DOHH2 (cell line): Measurements from ENCODE around the gene SPN.
"Not testable (repeated sequence)": the region's sequence is repeated elsewhere in the genome, so short reads cannot be mapped to it uniquely, and the experiment has no call there.

Experiments used
- EZH2phosphoT487 ChIP-seq: fragments of 200-600 bp; sonication (generic); IDR thresholded peaks from 2 replicates; pipeline ENCODE4 v1.6.1; 2017; ENCODE audit warnings: borderline replicate concordance, mild to moderate bottlenecking, antibody characterized with exemption, low read length, moderate library complexity, mixed read lengths
- TF ChIP-seq, protein P1 (sequence below): fragments of 200-600 bp; sonication (generic); IDR thresholded peaks from one replicate; pipeline ENCODE4 v1.5.1; 2014; ENCODE audit warnings: antibody characterized with exemption, mild to moderate bottlenecking, low read depth, low read length; ENCODE audit not compliant: poor library complexity, severe bottlenecking

DNA sequence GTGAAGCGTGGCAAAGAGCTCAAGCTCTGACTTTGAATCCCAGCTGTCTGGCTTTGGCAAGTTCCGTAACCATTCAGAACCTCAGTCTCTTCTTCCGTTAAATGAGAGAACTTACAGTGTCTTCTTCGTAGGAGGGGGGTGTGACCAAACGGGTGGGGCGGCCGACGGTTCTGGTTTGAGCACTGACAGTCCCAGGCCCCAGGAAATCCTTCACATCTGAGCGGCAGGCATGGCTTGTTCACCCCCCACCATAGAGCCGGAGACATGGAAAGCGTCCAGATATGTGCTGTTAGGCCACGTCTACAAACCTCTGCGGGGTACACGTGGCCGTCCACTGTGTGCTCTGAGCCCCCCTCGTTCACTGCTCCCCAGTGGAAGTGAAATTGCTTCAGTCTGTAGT is 27.1 kb upstream of the SPN start:
- TF ChIP-seq, protein P1, sequence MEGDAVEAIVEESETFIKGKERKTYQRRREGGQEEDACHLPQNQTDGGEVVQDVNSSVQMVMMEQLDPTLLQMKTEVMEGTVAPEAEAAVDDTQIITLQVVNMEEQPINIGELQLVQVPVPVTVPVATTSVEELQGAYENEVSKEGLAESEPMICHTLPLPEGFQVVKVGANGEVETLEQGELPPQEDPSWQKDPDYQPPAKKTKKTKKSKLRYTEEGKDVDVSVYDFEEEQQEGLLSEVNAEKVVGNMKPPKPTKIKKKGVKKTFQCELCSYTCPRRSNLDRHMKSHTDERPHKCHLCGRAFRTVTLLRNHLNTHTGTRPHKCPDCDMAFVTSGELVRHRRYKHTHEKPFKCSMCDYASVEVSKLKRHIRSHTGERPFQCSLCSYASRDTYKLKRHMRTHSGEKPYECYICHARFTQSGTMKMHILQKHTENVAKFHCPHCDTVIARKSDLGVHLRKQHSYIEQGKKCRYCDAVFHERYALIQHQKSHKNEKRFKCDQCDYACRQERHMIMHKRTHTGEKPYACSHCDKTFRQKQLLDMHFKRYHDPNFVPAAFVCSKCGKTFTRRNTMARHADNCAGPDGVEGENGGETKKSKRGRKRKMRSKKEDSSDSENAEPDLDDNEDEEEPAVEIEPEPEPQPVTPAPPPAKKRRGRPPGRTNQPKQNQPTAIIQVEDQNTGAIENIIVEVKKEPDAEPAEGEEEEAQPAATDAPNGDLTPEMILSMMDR = not testable (repeated sequence)
- TF ChIP-seq EZH2phosphoT487 = not testable (repeated sequence)
